ENCODE measurements around the gene TAMALIN. TPM values are rescaled to one million over a fixed set of nuclear protein-coding genes. Genes with fewer than 3 reads are reported as not detected.

Gene TAMALIN
- total RNA-seq, 1 experiment from 2014 or later, result 1.2 TPM

- no peak overlapping the region for H2BK20ac ChIP-seq (ENCODE audit: low read depth, low read length, poor library complexity, severe bottlenecking)
These were observed 19.9 kb upstream of the TAMALIN start for GRCh38 chr12:51986834-51987233.

More at GRCh38 chr12:51986834-51987233, 19.9 kb upstream of the TAMALIN start:
- H3T11ph ChIP-seq (ENCODE audit: low read length), result no peak overlapping the region
- no peaks in the 10 kb centered on the region for H3K27me3 ChIP-seq (ENCODE audit: insufficient read depth, low read length)
- no peak overlapping the region for H3K4me2 ChIP-seq (ENCODE audit: insufficient read depth, insufficient read length, low read length)
- H3K4ac ChIP-seq (ENCODE audit: low read depth, low read length), result no peak overlapping the region
- Mint-ChIP-seq H3K27ac (no peak overlapping the region), H3K4me3 (no peak overlapping the region), H3K36me3 (ENCODE audit: insufficient read depth in 1 of 3, low read depth in 3 of 3) (peaks cover 20 to 52% (median 37%) of the 10 kb centered on the region in 3 experiments; a peak in 6 of 7 replicates), H3K9me3 (no peaks in the 10 kb centered on the region), H3K4me1 (no peaks in the 10 kb centered on the region), H3K27me3 (ENCODE audit: low read depth) (no peaks in the 10 kb centered on the region)
- no peak overlapping the region for H2BK120ac ChIP-seq (ENCODE audit: low read depth, low read length, poor library complexity, severe bottlenecking)
- no peaks in the 10 kb centered on the region for H3K79me2 ChIP-seq (ENCODE audit: insufficient read depth, low read length)
- H3K27ac ChIP-seq (ENCODE audit: insufficient read length, low read depth, low read length), result no peak overlapping the region
- WGBS (ENCODE audit: extremely low coverage, insufficient read length, low lambda C conversion rate), result no CpG with 5 or more reads among the region's 8 CpGs
- H4K20me1 ChIP-seq (ENCODE audit: control insufficient read depth, insufficient read depth, insufficient read length), result no peaks in the 10 kb centered on the region
- H2AK5ac ChIP-seq (ENCODE audit: insufficient read length, low read length), result no peak overlapping the region
- TF ChIP-seq CTCF (conservative IDR thresholded peaks at IDR 0.05), result no peak
- H2BK12ac ChIP-seq (ENCODE audit: insufficient read length, low read depth, low read length), result no peak overlapping the region
- H2BK15ac ChIP-seq (ENCODE audit: low read depth, low read length), result no peak overlapping the region
- no peak overlapping the region for H4K8ac ChIP-seq (replicated peaks; ENCODE audit: insufficient read length, low read depth, low read length)
- no peak overlapping the region for H3K23ac ChIP-seq (ENCODE audit: insufficient read length, low read depth, low read length)
- H4K5ac ChIP-seq (ENCODE audit: insufficient read length, low read depth, low read length), result no peak overlapping the region
- no peak overlapping the region for H3K56ac ChIP-seq (ENCODE audit: insufficient read length, low read depth, low read length)
- DNase-seq, result no peak
- H3K9me3 ChIP-seq (ENCODE audit: control insufficient read depth, low read depth, low read length), result no peaks in the 10 kb centered on the region
- no peaks in the 10 kb centered on the region for H3K79me1 ChIP-seq (ENCODE audit: insufficient read depth, low read depth, low read length, poor library complexity, severe bottlenecking)
- H3K4me1 ChIP-seq (ENCODE audit: insufficient read depth, low read length), result no peaks in the 10 kb centered on the region
- no peak overlapping the region for H3K14ac ChIP-seq (ENCODE audit: insufficient read depth, low read length)
- no peak overlapping the region for H2AFZ ChIP-seq (ENCODE audit: low read length)
- no peak overlapping the region for H2BK5ac ChIP-seq (ENCODE audit: insufficient read length, low read length)
- H4K91ac ChIP-seq (ENCODE audit: insufficient read length, low read depth, low read length), result no peak overlapping the region
- no peak overlapping the region for H3K9ac ChIP-seq (ENCODE audit: extremely low read depth, insufficient read length, low read length)
- H3K23me2 ChIP-seq (ENCODE audit: insufficient read length, low read depth, low read length, poor library complexity, severe bottlenecking), result no peaks in the 10 kb centered on the region
- no peak overlapping the region for H3K18ac ChIP-seq (ENCODE audit: insufficient read length, low read depth, low read length)
